SK-N-MC (cell line): ENCODE measurements around the gene SLCO3A1.

Experiments
- EZH2 ChIP-seq: fragments of 200-600 bp; sonication (generic); IDR thresholded peaks from one replicate; pipeline ENCODE4 v1.6.1; 2017; ENCODE audit warnings: antibody characterized with exemption
- FOXP2 ChIP-seq: optimal IDR thresholded peaks from 2 replicates; pipeline ENCODE3; 2011; ENCODE audit warnings: mild to moderate bottlenecking, moderate library complexity; ENCODE audit not compliant: insufficient read depth; ENCODE audit errors: extremely low read length, control extremely low read depth
- POLR2AphosphoS5 ChIP-seq: IDR thresholded peaks from 2 replicates; pipeline ENCODE4 v1.6.1; 2012; ENCODE audit warnings: mild to moderate bottlenecking, low read depth, low read length, borderline replicate concordance

DNA sequence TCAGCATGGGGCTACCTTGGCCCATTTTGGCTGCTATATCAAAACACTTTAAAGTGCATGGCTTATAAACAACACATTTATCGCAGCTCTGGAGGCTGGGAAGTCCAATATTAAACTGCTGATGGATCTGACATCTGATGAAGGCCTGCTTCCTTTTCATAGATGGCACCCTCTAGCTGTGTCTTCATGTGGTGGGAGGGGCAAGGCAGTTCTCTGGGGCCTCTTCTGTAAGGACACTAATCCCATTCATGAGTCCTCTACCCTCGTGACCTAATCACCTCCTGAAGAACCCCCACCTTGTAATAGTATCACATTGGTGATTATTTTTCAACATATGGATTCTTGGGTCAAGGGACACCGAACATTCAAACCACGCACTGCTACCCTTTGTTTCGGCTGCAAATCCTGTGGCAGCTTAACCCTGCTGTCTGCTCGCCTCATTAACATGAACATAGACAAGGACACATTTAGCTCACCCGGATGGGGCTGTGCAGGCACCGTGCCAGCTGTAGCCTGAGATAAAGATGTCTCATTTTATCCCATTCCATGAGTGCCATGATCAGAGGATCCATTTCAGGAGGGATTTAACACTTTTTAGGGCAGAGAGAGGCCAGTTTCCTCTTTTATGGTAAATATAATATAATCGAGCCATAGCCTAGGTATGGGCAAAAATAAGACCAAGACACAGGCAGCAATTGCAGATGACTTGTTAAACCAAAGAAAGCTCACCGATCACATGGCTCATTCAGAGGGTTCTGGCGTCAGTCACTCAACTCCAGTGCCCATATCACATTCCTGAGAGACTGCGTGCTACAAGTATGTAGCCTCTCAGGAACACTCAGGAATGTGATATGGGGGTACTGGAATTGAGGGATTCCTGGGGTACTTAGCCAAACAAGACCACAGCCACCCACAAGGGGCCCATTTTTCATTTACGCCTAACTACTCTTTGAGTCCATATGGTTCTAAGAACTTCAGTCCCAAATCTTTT is 289.0 kb downstream of the SLCO3A1 start:
- no peak for TF ChIP-seq EZH2
- no peak for TF ChIP-seq POLR2AphosphoS5
- TF ChIP-seq FOXP2: no peak
